NCI-H1105 treated with DMSO at 0.1 percent for 48 hours (cell line): ENCODE results near the gene MAB21L1.

Source experiments
- DNase-seq: peaks from one replicate; lab custom pipeline; 2025; lab: John Stamatoyannopoulos, UW

The MAB21L1 gene

GRCh38 chr13:35475960-35476943, at the start of gene MAB21L1:
MAB21L1 (minus strand) TSS chr13:35476689; CDS start chr13:35476138, 551 bp downstream.
- DNase-seq: peak; percentile 68

GRCh38 chr13:35524171-35524570, 47.7 kb upstream of the MAB21L1 start:
- no peak for DNase-seq

GRCh38 chr13:35518337-35518946, 42.0 kb upstream of the MAB21L1 start:
- DNase-seq: no peak

GRCh38 chr13:35514801-35515502, 38.5 kb upstream of the MAB21L1 start:
- peak; percentile 80 for DNase-seq

- peak; percentile 78 for DNase-seq
These were observed 37.6 kb upstream of the MAB21L1 start for GRCh38 chr13:35514061-35514477.

- DNase-seq: no peak
These were observed 35.9 kb upstream of the MAB21L1 start for GRCh38 chr13:35512271-35512920.

- no peak for DNase-seq
These were observed 26.0 kb upstream of the MAB21L1 start for GRCh38 chr13:35502456-35502855.

- no peak for DNase-seq
These were observed 25.3 kb upstream of the MAB21L1 start for GRCh38 chr13:35501661-35502235.

- no peak for DNase-seq
These were observed 23.7 kb upstream of the MAB21L1 start for GRCh38 chr13:35500144-35500543.

- DNase-seq: peak; percentile 57
These were observed 23.2 kb upstream of the MAB21L1 start for GRCh38 chr13:35499676-35500075.

- peak; percentile 95 for DNase-seq
These were observed 22.7 kb upstream of the MAB21L1 start for GRCh38 chr13:35499196-35499662.

GRCh38 chr13:35498231-35498630, 21.7 kb upstream of the MAB21L1 start:
- no peak for DNase-seq

- DNase-seq: no peak
These were observed 20.4 kb upstream of the MAB21L1 start for GRCh38 chr13:35496761-35497386.

- DNase-seq: no peak
These were observed 19.5 kb upstream of the MAB21L1 start for GRCh38 chr13:35496006-35496405.

GRCh38 chr13:35489050-35489449, 12.6 kb upstream of the MAB21L1 start:
- DNase-seq: no peak

- DNase-seq: no peak
These were observed 8.9 kb upstream of the MAB21L1 start for GRCh38 chr13:35485424-35485823.

- no peak for DNase-seq
These were observed 7.9 kb upstream of the MAB21L1 start for GRCh38 chr13:35484384-35484783.

GRCh38 chr13:35483761-35484160, 7.3 kb upstream of the MAB21L1 start:
- DNase-seq: no peak

GRCh38 chr13:35482527-35482926, 6.0 kb upstream of the MAB21L1 start:
- DNase-seq: no peak

- DNase-seq: no peak
These were observed 5.3 kb upstream of the MAB21L1 start for GRCh38 chr13:35481777-35482176.

- DNase-seq: no peak
These were observed 3.9 kb upstream of the MAB21L1 start for GRCh38 chr13:35480346-35480745.
